Fibroblast of lung (primary cell): ENCODE measurements around the gene EPS8. TPM values are rescaled to one million over a fixed set of nuclear protein-coding genes. Genes with fewer than 3 reads are reported as not detected.

Source experiments
- DNase-seq, 2 donors: peaks; one replicate each; pipeline versions ENCODE4 v3.0.0 to v3.0.0-alpha.2; 2010; ENCODE audit warnings: low read depth in 2 of 2
- H2AFZ ChIP-seq: 2 replicates; pipeline ENCODE4 v1.5.1; 2012; ENCODE audit warnings: low read length, control low read depth, inconsistent platforms
- H3K27ac ChIP-seq: 2 replicates; pipeline ENCODE4 v1.5.1; 2011; ENCODE audit warnings: low read length, control low read depth; ENCODE audit not compliant: insufficient read depth
- H3K27me3 ChIP-seq: 2 replicates; pipeline ENCODE4 v1.5.1; 2011; ENCODE audit warnings: mild to moderate bottlenecking, low read length; ENCODE audit not compliant: control insufficient read depth, insufficient read depth
- H3K36me3 ChIP-seq: 2 replicates; pipeline ENCODE4 v1.5.1; 2011; ENCODE audit warnings: low read length; ENCODE audit not compliant: control insufficient read depth, insufficient read depth
- H3K4me1 ChIP-seq: 2 replicates; pipeline ENCODE4 v1.5.1; 2011; ENCODE audit warnings: low read length; ENCODE audit not compliant: control insufficient read depth, insufficient read depth; ENCODE audit errors: extremely low read depth
- H3K4me2 ChIP-seq: 2 replicates; pipeline ENCODE4 v1.5.1; 2011; ENCODE audit warnings: low read length, control low read depth; ENCODE audit not compliant: insufficient read depth; ENCODE audit errors: extremely low read depth
- H3K4me3 ChIP-seq, 4 experiments: fragments of 200-600 bp in 1 of 4; sonication (generic) in 1 of 4; replicated peaks in 1 of 4; 2 replicates each; pipeline ENCODE4 v1.5.1; 2011 to 2016; ENCODE audit warnings: low read length in 4 of 4, low read depth in 3 of 4, mild to moderate bottlenecking in 3 of 4, control low read depth in 2 of 4, inconsistent platforms in 1 of 4, mixed read lengths in 1 of 4; ENCODE audit not compliant: insufficient read depth in 1 of 4; ENCODE audit errors: control extremely low read depth in 1 of 4
- H3K79me2 ChIP-seq: 2 replicates; pipeline ENCODE4 v1.5.1; 2012; ENCODE audit warnings: mild to moderate bottlenecking, low read length, inconsistent platforms; ENCODE audit not compliant: control insufficient read depth, insufficient read depth
- H3K9ac ChIP-seq: 2 replicates; pipeline ENCODE4 v1.5.1; 2011; ENCODE audit warnings: mild to moderate bottlenecking, low read length, control low read depth; ENCODE audit not compliant: insufficient read depth
- H3K9me3 ChIP-seq: 2 replicates; pipeline ENCODE4 v1.5.1; 2012; ENCODE audit warnings: low read depth, low read length; ENCODE audit not compliant: control insufficient read depth, insufficient read depth
- H4K20me1 ChIP-seq: 2 replicates; pipeline ENCODE4 v1.5.1; 2011; ENCODE audit warnings: low read length; ENCODE audit not compliant: control insufficient read depth, insufficient read depth; ENCODE audit errors: extremely low read depth
- EZH2 ChIP-seq: IDR thresholded peaks from 2 replicates; pipeline ENCODE4 v1.5.1; 2012; ENCODE audit warnings: low read length, control low read depth, mild to moderate bottlenecking; ENCODE audit errors: missing control alignments
- polyA plus RNA-seq, 2 donors: library from polyadenylated mRNA; depleted of rRNA in 1 of 2; stranded (reverse) in 1 of 2; unstranded in 1 of 2; fragments of >200 nt; gene quantifications; 2 replicates each; pipeline ENCODE4 v1.2.1, GENCODE V29; 2011 to 2012; ENCODE audit warnings: missing spikeins in 1 of 2
- total RNA-seq: library from RNA; depleted of rRNA; stranded (reverse); fragments of >200 nt; gene quantifications from 2 replicates; pipeline ENCODE4 v1.2.1, GENCODE V29; 2014
- TF ChIP-seq, protein P1 (sequence below), 2 donors: IDR thresholded peaks in 1 of 2; conservative IDR thresholded peaks in 1 of 2; 1 replicate in 1 of 2; 2 replicates in 1 of 2; pipeline ENCODE4 v1.5.1; 2011 to 2012; ENCODE audit warnings: low read length in 2 of 2, control low read depth in 1 of 2, inconsistent platforms in 1 of 2, low read depth in 1 of 2, mild to moderate bottlenecking in 1 of 2

Gene EPS8
- total and polyA plus RNA-seq, 2 donors (not counting 1 experiment from before 2014, with no cell fraction given), result 96.3 to 108 TPM

- H3K27ac ChIP-seq, result no peak overlapping the region
- H3K36me3 ChIP-seq, result no peaks in the 10 kb centered on the region
- H3K27me3 ChIP-seq, result no peaks in the 10 kb centered on the region
- H3K79me2 ChIP-seq, result peaks cover 42% of the 10 kb centered on the region
- no peaks in the 10 kb centered on the region for H3K9me3 ChIP-seq
- peaks cover 17% of the 10 kb centered on the region for H3K4me1 ChIP-seq
- no peak overlapping the region for H3K4me2 ChIP-seq
- DNase-seq, result no peak
- H4K20me1 ChIP-seq, result no peaks in the 10 kb centered on the region
- no peak for TF ChIP-seq EZH2
- TF ChIP-seq, protein P1, sequence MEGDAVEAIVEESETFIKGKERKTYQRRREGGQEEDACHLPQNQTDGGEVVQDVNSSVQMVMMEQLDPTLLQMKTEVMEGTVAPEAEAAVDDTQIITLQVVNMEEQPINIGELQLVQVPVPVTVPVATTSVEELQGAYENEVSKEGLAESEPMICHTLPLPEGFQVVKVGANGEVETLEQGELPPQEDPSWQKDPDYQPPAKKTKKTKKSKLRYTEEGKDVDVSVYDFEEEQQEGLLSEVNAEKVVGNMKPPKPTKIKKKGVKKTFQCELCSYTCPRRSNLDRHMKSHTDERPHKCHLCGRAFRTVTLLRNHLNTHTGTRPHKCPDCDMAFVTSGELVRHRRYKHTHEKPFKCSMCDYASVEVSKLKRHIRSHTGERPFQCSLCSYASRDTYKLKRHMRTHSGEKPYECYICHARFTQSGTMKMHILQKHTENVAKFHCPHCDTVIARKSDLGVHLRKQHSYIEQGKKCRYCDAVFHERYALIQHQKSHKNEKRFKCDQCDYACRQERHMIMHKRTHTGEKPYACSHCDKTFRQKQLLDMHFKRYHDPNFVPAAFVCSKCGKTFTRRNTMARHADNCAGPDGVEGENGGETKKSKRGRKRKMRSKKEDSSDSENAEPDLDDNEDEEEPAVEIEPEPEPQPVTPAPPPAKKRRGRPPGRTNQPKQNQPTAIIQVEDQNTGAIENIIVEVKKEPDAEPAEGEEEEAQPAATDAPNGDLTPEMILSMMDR (conservative IDR thresholded peaks at IDR 0.05 in 1 of 2, IDR thresholded peaks at IDR 0.05 in 1 of 2; ENCODE audit: low read depth in 1 of 2, low read length in 2 of 2), result no peak
- no peak overlapping the region for H3K9ac ChIP-seq
- H2AFZ ChIP-seq, result no peak overlapping the region
- no peak overlapping the region for H3K4me3 ChIP-seq
These were observed 99.4 kb downstream of the EPS8 start for GRCh38 chr12:15689751-15690191.

GRCh38 chr12:15688838-15689625, 100.2 kb downstream of the EPS8 start:
- no peak for TF ChIP-seq EZH2
- TF ChIP-seq, protein P1 (conservative IDR thresholded peaks at IDR 0.05 in 1 of 2, IDR thresholded peaks at IDR 0.05 in 1 of 2; ENCODE audit: low read depth in 1 of 2, low read length in 2 of 2), result no peak
- peak; percentile 7 to 48 for DNase-seq
- H3K9ac ChIP-seq, result no peak overlapping the region
- H3K4me2 ChIP-seq, result peak overlapping the region; percentile 54
- peak overlapping the region; percentile 36 for H3K27ac ChIP-seq
- H3K27me3 ChIP-seq, result no peaks in the 10 kb centered on the region
- no peak overlapping the region for H2AFZ ChIP-seq
- H3K36me3 ChIP-seq, result no peaks in the 10 kb centered on the region
- no peaks in the 10 kb centered on the region for H3K9me3 ChIP-seq
- H3K4me1 ChIP-seq, result peaks cover 17% of the 10 kb centered on the region
- H4K20me1 ChIP-seq, result no peaks in the 10 kb centered on the region
- peaks cover 41% of the 10 kb centered on the region for H3K79me2 ChIP-seq
- H3K4me3 ChIP-seq, result no peak overlapping the region

DNA sequence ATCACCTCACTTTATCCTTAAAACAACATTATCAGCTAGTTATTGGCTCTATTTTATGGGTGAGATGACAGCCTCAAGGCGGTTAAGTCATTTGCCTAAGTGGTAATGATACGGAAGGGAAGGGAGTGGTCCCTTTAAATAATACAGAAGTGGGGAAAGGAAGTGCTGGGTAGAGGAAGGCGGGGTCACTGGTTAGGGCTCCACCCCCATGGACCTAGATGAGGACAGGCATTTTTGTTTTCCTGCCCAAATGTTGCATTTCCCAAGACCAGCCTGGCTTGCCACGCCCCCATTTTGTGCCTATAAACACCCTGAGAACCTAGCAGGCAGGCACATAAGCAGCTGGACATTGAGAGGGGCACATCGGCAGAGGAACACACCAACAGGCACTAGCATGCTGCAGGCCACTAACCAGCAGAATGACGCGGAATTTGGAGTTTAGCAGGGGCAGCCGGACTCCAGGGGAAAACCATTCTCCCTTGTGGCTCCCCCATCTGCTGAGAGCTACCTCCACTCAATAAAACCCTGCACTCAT, 100.9 kb downstream of the EPS8 start:
- peak overlapping the region; percentile 36 for H3K27ac ChIP-seq
- H3K4me1 ChIP-seq, result peaks cover 17% of the 10 kb centered on the region
- no peaks in the 10 kb centered on the region for H4K20me1 ChIP-seq
- H3K79me2 ChIP-seq, result peaks cover 39% of the 10 kb centered on the region
- TF ChIP-seq, protein P1 (conservative IDR thresholded peaks at IDR 0.05 in 1 of 2, IDR thresholded peaks at IDR 0.05 in 1 of 2; ENCODE audit: low read depth in 1 of 2, low read length in 2 of 2), result no peak
- no peak for TF ChIP-seq EZH2
- H3K4me2 ChIP-seq, result peak overlapping the region; percentile 54
- H3K9me3 ChIP-seq, result no peaks in the 10 kb centered on the region
- no peak overlapping the region for H2AFZ ChIP-seq
- H3K9ac ChIP-seq, result no peak overlapping the region
- H3K36me3 ChIP-seq, result no peaks in the 10 kb centered on the region
- H3K4me3 ChIP-seq, result no peak overlapping the region
- no peaks in the 10 kb centered on the region for H3K27me3 ChIP-seq
- no peak for DNase-seq
